NCI-H2029 (cell line): ENCODE results near the gene MST1R.

Source experiments
- DNase-seq: peaks from one replicate; lab custom pipeline; 2025; lab: John Stamatoyannopoulos, UW

Gene MST1R

GRCh38 chr3:49839193-49839809 lies 64.4 kb downstream of the MST1R start:
- peak; percentile 49 for DNase-seq
